Esophagus squamous epithelium (tissue), 5 donors: ENCODE measurements around the gene UBE2D2. TPM values are rescaled to one million over a fixed set of nuclear protein-coding genes. Genes with fewer than 3 reads are reported as not detected.

Source experiments
- DNase-seq: peaks from one replicate; lab custom pipeline; 2025; lab: John Stamatoyannopoulos, UW
- H3K27ac ChIP-seq, 4 donors: fragments of 200-600 bp; sonication (generic); one replicate each; pipeline ENCODE4 v1.5.1; 2016 to 2019; ENCODE audit warnings: mild to moderate bottlenecking in 1 of 4
- H3K27me3 ChIP-seq, 4 donors: fragments of 200-600 bp; sonication (generic); 1 replicate in 3 of 4; 2 replicates in 1 of 4; pipeline versions ENCODE4 v1.5.1 to v1.6.0; 2017 to 2021; ENCODE audit warnings: antibody characterized with exemption in 1 of 4
- H3K36me3 ChIP-seq, 3 donors: fragments of 200-600 bp; sonication (generic); one replicate each; pipeline ENCODE4 v1.5.1; 2016 to 2019
- H3K4me1 ChIP-seq, 3 donors: fragments of 200-600 bp; sonication (generic); one replicate each; pipeline ENCODE4 v1.5.1; 2017 to 2019
- H3K4me3 ChIP-seq, 4 donors: fragments of 200-600 bp; sonication (generic); 1 replicate in 3 of 4; 2 replicates in 1 of 4; pipeline ENCODE4 v1.5.1; 2016 to 2019; ENCODE audit warnings: mild to moderate bottlenecking in 2 of 4, moderate library complexity in 1 of 4
- H3K9me3 ChIP-seq, 3 donors: fragments of 200-600 bp; sonication (generic); one replicate each; pipeline ENCODE4 v1.5.1; 2016 to 2019
- POLR2A ChIP-seq, 4 donors: fragments of 450-650 bp; IDR thresholded peaks; one replicate each; pipeline ENCODE4 v1.6.1; 2017; ENCODE audit warnings: antibody characterized with exemption in 4 of 4, mild to moderate bottlenecking in 4 of 4, moderate library complexity in 3 of 4
- WGBS, 2 donors: methylation state at CpG; one replicate each; pipeline ENCODE4 v1.1.5; 2018; 5-methylcytosine and 5-hydroxymethylcytosine counted together
- intact Hi-C: fragments of 100-400 bp; cut with DNase I; formaldehyde crosslinking; loops from one replicate; pipeline ENCODE4 v1.15.0; 2022
- total RNA-seq, 4 donors: library from RNA; depleted of rRNA; stranded (reverse); fragments of >200 nt; gene quantifications; one replicate each; pipeline ENCODE4 v1.1.0, GENCODE V29; 2016
- TF ChIP-seq, protein P1 (sequence below), 6 experiments: fragments of 450-650 bp in 4 of 6; fragments of 200-600 bp in 2 of 6; sonication (generic) in 2 of 6; IDR thresholded peaks; one replicate each; pipeline ENCODE4 v1.5.1; 2016 to 2019; ENCODE audit warnings: antibody characterized with exemption in 6 of 6, mild to moderate bottlenecking in 4 of 6, moderate library complexity in 4 of 6
- donor health status: DM: yes; HTN: yes; CAD: no.

The UBE2D2 gene
- total RNA-seq, 4 donors from 2014 or later, result 63.7 to 85.4 (median 81.1) TPM

GRCh38 chr5:139634028-139634325 is 72.8 kb downstream of the UBE2D2 start:
- intact Hi-C loops, result loop anchor here (5.0 kb wide), 1 partner anchor 53 kb away; no protein-coding TSS in a partner anchor
- no peak overlapping the region for H3K4me3 ChIP-seq
- H3K4me1 ChIP-seq, result peaks cover 35 to 53% (median 37%) of the 10 kb centered on the region in 3 donors
- WGBS, 2 donors, result 78% methylated on average over 2 of the region's 2 CpGs; no CpG with 5 or more reads in 1 of the 2 donors
- H3K36me3 ChIP-seq, result peaks cover 0 to 29% (median 0%) of the 10 kb centered on the region in 3 donors
- TF ChIP-seq, protein P1, sequence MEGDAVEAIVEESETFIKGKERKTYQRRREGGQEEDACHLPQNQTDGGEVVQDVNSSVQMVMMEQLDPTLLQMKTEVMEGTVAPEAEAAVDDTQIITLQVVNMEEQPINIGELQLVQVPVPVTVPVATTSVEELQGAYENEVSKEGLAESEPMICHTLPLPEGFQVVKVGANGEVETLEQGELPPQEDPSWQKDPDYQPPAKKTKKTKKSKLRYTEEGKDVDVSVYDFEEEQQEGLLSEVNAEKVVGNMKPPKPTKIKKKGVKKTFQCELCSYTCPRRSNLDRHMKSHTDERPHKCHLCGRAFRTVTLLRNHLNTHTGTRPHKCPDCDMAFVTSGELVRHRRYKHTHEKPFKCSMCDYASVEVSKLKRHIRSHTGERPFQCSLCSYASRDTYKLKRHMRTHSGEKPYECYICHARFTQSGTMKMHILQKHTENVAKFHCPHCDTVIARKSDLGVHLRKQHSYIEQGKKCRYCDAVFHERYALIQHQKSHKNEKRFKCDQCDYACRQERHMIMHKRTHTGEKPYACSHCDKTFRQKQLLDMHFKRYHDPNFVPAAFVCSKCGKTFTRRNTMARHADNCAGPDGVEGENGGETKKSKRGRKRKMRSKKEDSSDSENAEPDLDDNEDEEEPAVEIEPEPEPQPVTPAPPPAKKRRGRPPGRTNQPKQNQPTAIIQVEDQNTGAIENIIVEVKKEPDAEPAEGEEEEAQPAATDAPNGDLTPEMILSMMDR (IDR thresholded peaks at IDR 0.05), result no peak
- TF ChIP-seq POLR2A (IDR thresholded peaks at IDR 0.05), result no peak
- H3K9me3 ChIP-seq, result no peaks in the 10 kb centered on the region
- no peak for DNase-seq
- no peaks in the 10 kb centered on the region for H3K27me3 ChIP-seq
- H3K27ac ChIP-seq, result no peak overlapping the region

GRCh38 chr5:139634541-139634940 is 73.4 kb downstream of the UBE2D2 start:
- no peak overlapping the region for H3K27ac ChIP-seq

DNA sequence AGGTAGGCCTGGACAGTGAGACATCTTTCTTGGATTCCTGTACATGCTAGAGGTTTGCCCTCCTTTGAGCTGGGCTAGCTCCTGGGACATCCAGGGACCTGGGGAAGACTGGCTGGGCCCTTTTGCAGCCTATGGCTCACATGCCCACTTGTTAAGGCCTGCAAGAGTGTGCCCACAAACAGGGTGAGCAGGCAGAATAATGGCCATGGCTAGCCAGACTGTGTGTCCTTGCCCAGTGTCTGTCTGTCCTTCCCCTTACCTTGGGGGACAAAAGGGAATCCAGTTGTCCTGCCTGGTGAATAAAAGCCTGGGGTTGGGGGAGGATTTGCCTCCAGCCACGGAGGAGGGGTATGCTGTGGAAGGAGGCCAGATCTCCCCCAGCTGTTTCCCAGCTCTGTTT is 74.1 kb downstream of the UBE2D2 start:
- no peaks in the 10 kb centered on the region for H3K27me3 ChIP-seq
- intact Hi-C loops, result no loop called here
- peak overlapping the region; percentile 75 to 91 (median 84) for H3K27ac ChIP-seq
- no peak overlapping the region for H3K4me3 ChIP-seq
- H3K36me3 ChIP-seq, result peaks cover 0 to 17% (median 0%) of the 10 kb centered on the region in 3 donors
- 50 to 55% methylated on average over 1 of the region's 1 CpG for WGBS, 2 donors
- TF ChIP-seq, protein P1 (IDR thresholded peaks at IDR 0.05), result no peak
- TF ChIP-seq POLR2A (IDR thresholded peaks at IDR 0.05), result no peak
- no peak for DNase-seq
- no peaks in the 10 kb centered on the region for H3K9me3 ChIP-seq
- peaks cover 35 to 65% (median 41%) of the 10 kb centered on the region in 3 donors for H3K4me1 ChIP-seq

More at GRCh38 chr5:139634541-139634940, 73.4 kb downstream of the UBE2D2 start:
- Histone ChIP-seq H3K9me3 (no peaks in the 10 kb centered on the region), H3K4me3 (no peak overlapping the region), H3K27me3 (no peaks in the 10 kb centered on the region), H3K36me3 (peaks cover 0 to 24% (median 0%) of the 10 kb centered on the region in 3 donors), H3K4me1 (peaks cover 35 to 59% (median 41%) of the 10 kb centered on the region in 3 donors)
- 71 to 75% methylated on average over 3 of the region's 3 CpGs for WGBS, 2 donors
- intact Hi-C loops, result loop anchor here (5.0 kb wide), 1 partner anchor 53 kb away; no protein-coding TSS in a partner anchor
- no peak for DNase-seq
- TF ChIP-seq POLR2A (IDR thresholded peaks at IDR 0.05), result no peak
- TF ChIP-seq, protein P1 (IDR thresholded peaks at IDR 0.05), result no peak

DNA sequence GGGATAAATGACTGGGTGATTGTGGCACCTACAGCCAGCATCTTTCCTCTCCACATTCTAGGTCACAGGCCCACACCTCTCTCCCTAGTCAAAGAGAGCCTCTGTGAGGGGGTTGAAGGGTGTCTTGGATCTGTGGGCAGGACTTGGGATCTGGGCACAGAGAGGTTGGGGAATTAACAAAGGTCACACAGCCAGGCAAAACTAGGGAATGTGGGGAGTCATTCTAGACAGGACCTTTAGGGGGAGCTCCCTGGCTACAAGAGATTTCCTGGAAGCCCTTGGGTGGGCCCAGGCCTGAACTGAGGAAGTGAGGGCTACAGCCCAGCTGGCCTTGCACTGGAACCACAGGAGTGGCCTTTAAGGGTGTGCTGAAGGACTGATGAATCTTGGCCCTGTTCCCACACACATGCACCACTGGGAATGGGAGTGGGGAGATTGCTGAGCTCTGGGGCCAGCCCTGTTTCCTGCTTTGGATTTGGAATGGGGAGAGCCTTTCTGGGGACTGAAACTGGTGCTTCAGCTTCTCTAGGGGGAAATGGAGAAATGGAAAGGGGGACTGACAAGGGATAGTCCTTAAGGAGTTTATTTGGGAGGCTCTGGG is 74.6 kb downstream of the UBE2D2 start:
- no peaks in the 10 kb centered on the region for H3K27me3 ChIP-seq
- peaks cover 0 to 12% (median 0%) of the 10 kb centered on the region in 3 donors for H3K36me3 ChIP-seq
- no peak for TF ChIP-seq POLR2A (IDR thresholded peaks at IDR 0.05)
- TF ChIP-seq, protein P1 (IDR thresholded peaks at IDR 0.05), result peak; percentile 43 to 68 (median 58)
- peak overlapping the region; percentile 75 to 91 (median 84) for H3K27ac ChIP-seq
- H3K4me1 ChIP-seq, result peaks cover 35 to 70% (median 41%) of the 10 kb centered on the region in 3 donors
- intact Hi-C loops, result no loop called here
- H3K9me3 ChIP-seq, result no peaks in the 10 kb centered on the region
- no peak overlapping the region for H3K4me3 ChIP-seq
- DNase-seq, result no peak

GRCh38 chr5:139636207-139636792 is 75.2 kb downstream of the UBE2D2 start:
- Histone ChIP-seq H3K36me3 (peaks cover 0 to 12% (median 0%) of the 10 kb centered on the region in 3 donors), H3K9me3 (no peaks in the 10 kb centered on the region), H3K4me3 (no peak overlapping the region), H3K4me1 (peaks cover 35 to 74% (median 41%) of the 10 kb centered on the region in 3 donors), H3K27ac (peak overlapping the region; percentile 75 to 91 (median 84)), H3K27me3 (no peaks in the 10 kb centered on the region)
- TF ChIP-seq, protein P1 (IDR thresholded peaks at IDR 0.05), result no peak
- TF ChIP-seq POLR2A (IDR thresholded peaks at IDR 0.05), result no peak
- no peak for DNase-seq
- 30 to 45% methylated on average over 2 of the region's 2 CpGs for WGBS, 2 donors
- intact Hi-C loops, result no loop called here
